ENCODE data around the gene ADAMTS9. TPM values are rescaled to one million over a fixed set of nuclear protein-coding genes. Genes with fewer than 3 reads are reported as not detected.

Gene ADAMTS9
- total RNA-seq, 3 donors from 2014 or later (not counting 1 experiment from before 2014, with no cell fraction given): not detected

DNA sequence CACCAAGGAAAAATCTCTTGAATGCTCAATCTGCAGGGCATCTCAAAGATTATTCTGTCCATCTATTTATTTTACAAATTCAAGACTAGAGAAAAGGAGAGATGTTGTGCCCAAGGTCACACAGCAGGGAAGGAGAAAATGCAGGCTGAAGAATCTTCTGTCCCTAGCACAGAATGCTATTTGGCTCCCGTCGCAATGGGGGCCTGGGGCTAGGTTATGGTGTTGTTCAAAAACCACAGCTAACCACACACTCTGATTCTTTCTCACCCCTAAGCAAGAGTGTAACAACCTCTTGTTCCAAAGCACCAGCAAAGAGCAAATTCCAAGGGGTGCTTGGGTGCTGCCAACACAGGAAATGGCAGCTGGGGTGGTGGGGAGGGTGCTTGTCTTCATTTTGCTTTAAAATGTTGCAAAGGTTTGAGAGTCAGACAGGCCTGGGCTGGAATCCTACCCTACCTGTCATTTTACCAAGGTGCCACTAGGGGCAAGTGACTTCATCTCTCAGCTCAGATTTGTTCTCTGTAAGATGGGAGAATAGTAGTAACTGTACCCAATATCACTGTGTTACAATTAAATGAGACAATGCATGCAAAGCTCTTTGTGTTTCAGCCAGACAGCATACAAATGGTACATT, 112.5 kb downstream of the ADAMTS9 start:
- H3K36me3 Mint-ChIP-seq: no peaks in the 10 kb centered on the region
- TF ChIP-seq CTCF (IDR thresholded peaks at IDR 0.05): no peak
- intact Hi-C loops (cut with micrococcal nuclease): no loop called here
- no peak for DNase-seq
- Histone ChIP-seq H3K27ac (ENCODE audit: low read length) (no peak overlapping the region), H3K9me3 (ENCODE audit: control insufficient read depth, insufficient read depth, low read length) (no peaks in the 10 kb centered on the region), H3K27me3 (ENCODE audit: control insufficient read depth, insufficient read depth, low read length) (no peaks in the 10 kb centered on the region), H3K36me3 (ENCODE audit: control insufficient read depth, insufficient read depth, low read length) (no peaks in the 10 kb centered on the region), H3K4me3 (ENCODE audit: low read length) (no peak overlapping the region), H3K4me1 (ENCODE audit: control insufficient read depth, insufficient read depth, low read length) (no peaks in the 10 kb centered on the region)
- no peak overlapping the region for H3K27ac Mint-ChIP-seq
- H3K27me3 Mint-ChIP-seq (ENCODE audit: low read depth in 2 of 2): no peaks in the 10 kb centered on the region
- no peak for ATAC-seq
- no CpG with 5 or more reads among the region's 2 CpGs for WGBS (ENCODE audit: insufficient coverage)
- H3K4me3 Mint-ChIP-seq: no peak overlapping the region
- no peaks in the 10 kb centered on the region for H3K4me1 Mint-ChIP-seq
- peaks cover 8% of the 10 kb centered on the region in 2 donors for H3K9me3 Mint-ChIP-seq

DNA sequence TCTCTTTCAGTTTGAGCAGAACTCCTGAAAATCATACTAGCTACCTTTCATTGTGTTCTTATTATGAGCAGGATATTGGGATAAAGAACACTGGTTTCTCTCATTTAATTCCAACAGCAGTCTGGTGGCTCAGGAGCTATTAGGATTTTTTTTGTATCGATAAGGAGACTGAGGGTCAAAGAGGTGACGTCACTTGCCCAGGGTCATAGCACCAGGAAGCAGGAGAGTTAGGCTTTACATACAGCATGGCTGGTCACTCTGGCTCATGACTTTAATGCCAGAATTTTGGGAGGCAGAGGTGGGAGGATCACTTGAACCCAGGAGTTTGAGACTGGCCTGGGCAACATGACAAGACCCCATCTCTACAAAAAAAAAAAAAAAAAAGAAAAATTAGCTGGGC, 113.6 kb downstream of the ADAMTS9 start:
- Mint-ChIP-seq H3K27ac (no peak overlapping the region), H3K4me1 (no peaks in the 10 kb centered on the region), H3K9me3 (peaks cover 8 to 10% of the 10 kb centered on the region in 2 donors), H3K27me3 (ENCODE audit: low read depth in 2 of 2) (no peaks in the 10 kb centered on the region), H3K4me3 (no peak overlapping the region), H3K36me3 (no peaks in the 10 kb centered on the region)
- Histone ChIP-seq H3K27me3 (ENCODE audit: control insufficient read depth, insufficient read depth, low read length) (no peaks in the 10 kb centered on the region), H3K9me3 (ENCODE audit: control insufficient read depth, insufficient read depth, low read length) (no peaks in the 10 kb centered on the region), H3K4me1 (ENCODE audit: control insufficient read depth, insufficient read depth, low read length) (no peaks in the 10 kb centered on the region), H3K27ac (ENCODE audit: low read length) (no peak overlapping the region), H3K36me3 (ENCODE audit: control insufficient read depth, insufficient read depth, low read length) (no peaks in the 10 kb centered on the region), H3K4me3 (ENCODE audit: low read length) (no peak overlapping the region)
- TF ChIP-seq CTCF (IDR thresholded peaks at IDR 0.05): no peak
- ATAC-seq (no peak), DNase-seq (no peak)
- intact Hi-C loops (cut with micrococcal nuclease): no loop called here
- WGBS (ENCODE audit: insufficient coverage): 96% methylated on average over 2 of the region's 2 CpGs

GRCh38 chr3:64571982-64572381, 115.8 kb downstream of the ADAMTS9 start:
- Mint-ChIP-seq H3K9me3 (peaks cover 4 to 5% of the 10 kb centered on the region in 2 donors), H3K4me1 (no peaks in the 10 kb centered on the region), H3K27me3 (ENCODE audit: low read depth in 2 of 2) (no peaks in the 10 kb centered on the region), H3K27ac (no peak overlapping the region), H3K4me3 (no peak overlapping the region), H3K36me3 (no peaks in the 10 kb centered on the region)
- Histone ChIP-seq H3K36me3 (ENCODE audit: control insufficient read depth, insufficient read depth, low read length) (no peaks in the 10 kb centered on the region), H3K9me3 (ENCODE audit: control insufficient read depth, insufficient read depth, low read length) (no peaks in the 10 kb centered on the region), H3K27me3 (ENCODE audit: control insufficient read depth, insufficient read depth, low read length) (no peaks in the 10 kb centered on the region), H3K27ac (ENCODE audit: low read length) (no peak overlapping the region), H3K4me1 (ENCODE audit: control insufficient read depth, insufficient read depth, low read length) (no peaks in the 10 kb centered on the region), H3K4me3 (ENCODE audit: low read length) (no peak overlapping the region)
- WGBS (ENCODE audit: insufficient coverage): 95% methylated on average over 1 of the region's 1 CpG
- TF ChIP-seq CTCF (IDR thresholded peaks at IDR 0.05): no peak
- DNase-seq: no peak
- intact Hi-C loops (cut with micrococcal nuclease): no loop called here
- no peak for ATAC-seq
